T-helper 1 cell (primary cell): ENCODE data around the gene ABCA12.

ENCODE experiments used
- DNase-seq, 5 donors: peaks; one replicate each; pipeline ENCODE4 v3.0.0-alpha.2; 2012 to 2020

The ABCA12 gene

GRCh38 chr2:214946949-214947348 is 191.5 kb downstream of the ABCA12 start:
- no peak for DNase-seq

- DNase-seq = no peak
These were observed 204.4 kb downstream of the ABCA12 start for GRCh38 chr2:214934006-214934405.

- no peak for DNase-seq
These were observed 233.8 kb downstream of the ABCA12 start for GRCh38 chr2:214904634-214905033.

GRCh38 chr2:214904176-214904575 is 234.2 kb downstream of the ABCA12 start:
- DNase-seq = no peak

- no peak for DNase-seq
These were observed 236.1 kb downstream of the ABCA12 start for GRCh38 chr2:214902286-214902685.

- DNase-seq = no peak
These were observed 238.7 kb downstream of the ABCA12 start for GRCh38 chr2:214899751-214900150.

- no peak for DNase-seq
These were observed 242.2 kb downstream of the ABCA12 start for GRCh38 chr2:214896274-214896673.

GRCh38 chr2:214895469-214895868 is 243.0 kb downstream of the ABCA12 start:
- no peak for DNase-seq

GRCh38 chr2:214889301-214889700 is 249.1 kb downstream of the ABCA12 start:
- no peak for DNase-seq

- no peak for DNase-seq
These were observed 256.7 kb downstream of the ABCA12 start for GRCh38 chr2:214881647-214882202.
